WTC11 (cell line): ENCODE results near the gene SCN9A.

ENCODE experiments used
- CTCF ChIP-seq: fragments of 200-600 bp; IDR thresholded peaks from 2 replicates; pipeline ENCODE4 v1.8.0; 2022; ENCODE audit warnings: antibody characterized with exemption
- E2F4 ChIP-seq: sonication (generic); formaldehyde crosslinking; IDR thresholded peaks from 2 replicates; pipeline ENCODE4 v1.8.1; 2022; ENCODE audit warnings: low read depth, mild to moderate bottlenecking, moderate library complexity, missing genetic modification reagents, borderline replicate concordance
- RELA ChIP-seq: sonication (generic); formaldehyde crosslinking; IDR thresholded peaks from 2 replicates; pipeline ENCODE4 v1.8.1; 2022; ENCODE audit warnings: missing genetic modification reagents, mild to moderate bottlenecking, borderline replicate concordance
- SP1 ChIP-seq: sonication (generic); formaldehyde crosslinking; conservative IDR thresholded peaks from 2 replicates; pipeline ENCODE4 v1.8.1; 2022; ENCODE audit warnings: missing genetic modification reagents
- TEAD4 ChIP-seq: sonication (generic); formaldehyde crosslinking; IDR thresholded peaks from 2 replicates; pipeline ENCODE4 v1.8.0; 2022; ENCODE audit warnings: mild to moderate bottlenecking, missing genetic modification reagents
- ZNF138 ChIP-seq: sonication (generic); formaldehyde crosslinking; conservative IDR thresholded peaks from 2 replicates; pipeline ENCODE4 v1.8.1; 2022; ENCODE audit warnings: mild to moderate bottlenecking, moderate library complexity, missing genetic modification reagents
- ZNF263 ChIP-seq: sonication (generic); formaldehyde crosslinking; IDR thresholded peaks from 2 replicates; pipeline ENCODE4 v1.8.1; 2022; ENCODE audit warnings: low read depth, mild to moderate bottlenecking, moderate library complexity, missing genetic modification reagents

GRCh38 chr2:166242309-166242708, 133.4 kb downstream of the SCN9A start:
- no peak for TF ChIP-seq E2F4 (CRISPR knock-in tag)
- TF ChIP-seq RELA = no peak
- no peak for TF ChIP-seq TEAD4
- no peak for TF ChIP-seq ZNF138
- TF ChIP-seq ZNF263 (CRISPR knock-in tag) = no peak
- TF ChIP-seq CTCF = no peak
- TF ChIP-seq SP1 (CRISPR knock-in tag) = no peak
